ENCODE results near the gene HTR6. TPM values are rescaled to one million over a fixed set of nuclear protein-coding genes. Genes with fewer than 3 reads are reported as not detected.

The HTR6 gene
- total RNA-seq, 1 experiment from 2014 or later, result 0.37 TPM

DNA sequence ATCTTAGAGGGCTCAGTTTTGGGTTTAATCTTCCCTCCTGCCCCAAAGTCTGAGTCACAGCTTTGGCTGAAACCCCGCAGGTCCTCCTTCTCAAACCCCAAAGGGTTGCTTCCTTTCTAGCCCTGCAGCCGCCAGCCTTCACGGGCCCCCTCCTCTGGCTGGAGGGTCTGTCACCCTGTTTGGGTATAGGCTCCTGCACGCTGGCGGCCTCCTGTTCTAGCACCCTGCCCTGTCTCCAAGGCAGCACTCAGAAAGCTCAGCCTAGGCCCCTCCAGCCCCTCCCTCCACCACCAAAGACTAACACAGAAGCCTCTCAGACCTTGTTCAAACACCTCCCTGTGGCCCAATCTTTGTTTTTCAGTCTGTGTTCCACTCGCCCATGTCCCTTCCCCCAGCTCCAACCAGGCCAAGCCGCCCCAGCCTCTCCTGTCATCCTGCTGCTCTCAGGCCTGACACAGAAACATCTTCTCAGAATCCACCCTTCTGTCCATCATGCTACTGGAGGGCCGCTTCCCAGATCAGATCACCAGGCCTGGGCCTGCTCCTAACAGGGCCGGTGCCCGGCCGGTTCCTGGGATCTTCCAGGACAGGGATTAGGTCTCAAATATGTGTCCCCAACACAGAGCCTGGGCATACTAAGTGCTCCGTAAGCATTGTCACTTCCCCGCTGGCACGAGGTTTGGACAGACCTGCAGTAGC is 35.6 kb downstream of the HTR6 start:
- no peak overlapping the region for H4K91ac ChIP-seq (ENCODE audit: insufficient read length, low read depth, low read length)
- no peaks in the 10 kb centered on the region for H3K9me3 ChIP-seq (ENCODE audit: control insufficient read depth, low read depth, low read length)
- no peak overlapping the region for H2BK12ac ChIP-seq (ENCODE audit: insufficient read length, low read depth, low read length)
- no peak overlapping the region for H4K5ac ChIP-seq (ENCODE audit: insufficient read length, low read depth, low read length)
- no peak for TF ChIP-seq CTCF (conservative IDR thresholded peaks at IDR 0.05)
- H3K79me1 ChIP-seq (ENCODE audit: insufficient read depth, low read depth, low read length, poor library complexity, severe bottlenecking), result no peaks in the 10 kb centered on the region
- no peaks in the 10 kb centered on the region; a peak in 1 of 7 replicates for H3K36me3 Mint-ChIP-seq (ENCODE audit: insufficient read depth in 1 of 3, low read depth in 3 of 3)
- WGBS (ENCODE audit: extremely low coverage, insufficient read length, low lambda C conversion rate), result no CpG with 5 or more reads among the region's 14 CpGs
- no peak overlapping the region for H2AFZ ChIP-seq (ENCODE audit: low read length)
- H3K4me1 ChIP-seq (ENCODE audit: insufficient read depth, low read length), result peaks cover 4% of the 10 kb centered on the region; the same call in 1 of the 2 replicates
- no peak overlapping the region for H4K8ac ChIP-seq (replicated peaks; ENCODE audit: insufficient read length, low read depth, low read length)
- no peak overlapping the region for H3K4me3 Mint-ChIP-seq
- H3K23ac ChIP-seq (ENCODE audit: insufficient read length, low read depth, low read length), result no peak overlapping the region
- no peaks in the 10 kb centered on the region for H3K9me3 Mint-ChIP-seq
- no peak overlapping the region for H2BK20ac ChIP-seq (ENCODE audit: low read depth, low read length, poor library complexity, severe bottlenecking)
- peak overlapping the region in 2 of 3 experiments; percentile 6 to 86; a peak in 1 of 7 replicates for H3K27ac Mint-ChIP-seq
- no peaks in the 10 kb centered on the region for H3K79me2 ChIP-seq (ENCODE audit: insufficient read depth, low read length)
- H4K20me1 ChIP-seq (ENCODE audit: control insufficient read depth, insufficient read depth, insufficient read length), result no peaks in the 10 kb centered on the region
- H3K9ac ChIP-seq (ENCODE audit: extremely low read depth, insufficient read length, low read length), result no peak overlapping the region
- DNase-seq, result no peak
- H2BK120ac ChIP-seq (ENCODE audit: low read depth, low read length, poor library complexity, severe bottlenecking), result no peak overlapping the region
- H3K18ac ChIP-seq (ENCODE audit: insufficient read length, low read depth, low read length), result no peak overlapping the region
- H3K56ac ChIP-seq (ENCODE audit: insufficient read length, low read depth, low read length), result no peak overlapping the region
- no peak overlapping the region for H3K14ac ChIP-seq (ENCODE audit: insufficient read depth, low read length)
- H3K27me3 ChIP-seq (ENCODE audit: insufficient read depth, low read length), result no peaks in the 10 kb centered on the region
- no peak overlapping the region for H3T11ph ChIP-seq (ENCODE audit: low read length)
- H3K27ac ChIP-seq (ENCODE audit: insufficient read length, low read depth, low read length), result no peak overlapping the region
- H3K23me2 ChIP-seq (ENCODE audit: insufficient read length, low read depth, low read length, poor library complexity, severe bottlenecking), result no peaks in the 10 kb centered on the region
- no peak overlapping the region for H2BK5ac ChIP-seq (ENCODE audit: insufficient read length, low read length)
- H2BK15ac ChIP-seq (ENCODE audit: low read depth, low read length), result no peak overlapping the region
- H2AK5ac ChIP-seq (ENCODE audit: insufficient read length, low read length), result no peak overlapping the region
- H3K4me2 ChIP-seq (ENCODE audit: insufficient read depth, insufficient read length, low read length), result no peak overlapping the region
- H3K4me1 Mint-ChIP-seq, result peaks cover 19 to 31% of the 10 kb centered on the region in 2 experiments
- no peak overlapping the region for H3K4ac ChIP-seq (ENCODE audit: low read depth, low read length)
- peaks cover 3% of the 10 kb centered on the region for H3K27me3 Mint-ChIP-seq (ENCODE audit: low read depth)
